Stimulated activated CD8-positive, alpha-beta memory T cell treated with anti-CD3 and anti-CD28 coated beads, Interleukin-4, amount 100 ng/mL, for 24 hours (primary cell): ENCODE measurements around the gene KLK3.
A peak's percentile ranks its signal among the peaks of the same experiment; 100 is the strongest.

Experiments used
- DNase-seq: peaks from one replicate; pipeline ENCODE4 v3.0.0-alpha.2; 2020; ENCODE audit warnings: low read depth

The KLK3 gene

GRCh38 chr19:50898018-50898417 is 43.3 kb downstream of the KLK3 start:
- DNase-seq = no peak

- DNase-seq = no peak
These were observed 44.9 kb downstream of the KLK3 start for GRCh38 chr19:50899569-50899968.

- DNase-seq = no peak
These were observed 47.9 kb downstream of the KLK3 start for GRCh38 chr19:50902640-50903039.

- DNase-seq = peak; percentile 21
These were observed 51.5 kb downstream of the KLK3 start for GRCh38 chr19:50906217-50906616.

GRCh38 chr19:50908336-50908735 is 53.6 kb downstream of the KLK3 start:
- DNase-seq = no peak

GRCh38 chr19:50909240-50910070 is 54.7 kb downstream of the KLK3 start:
- peak; percentile 15 for DNase-seq
